Neural progenitor cell (in vitro differentiated cells): Measurements from ENCODE around the gene ARAF.

Experiments
- CTCF ChIP-seq: fragments of 200-600 bp; sonication (generic); IDR thresholded peaks from 2 replicates; pipeline ENCODE4 v1.5.1; 2017; ENCODE audit warnings: antibody characterized with exemption, mild to moderate bottlenecking
- EZH2 ChIP-seq: fragments of 200-600 bp; sonication (generic); IDR thresholded peaks from 2 replicates; pipeline ENCODE4 v1.6.1; 2017; ENCODE audit warnings: antibody characterized with exemption, mild to moderate bottlenecking, moderate library complexity
- EZH2phosphoT487 ChIP-seq: fragments of 200-600 bp; sonication (generic); IDR thresholded peaks from 2 replicates; pipeline ENCODE4 v1.6.1; 2017; ENCODE audit warnings: antibody characterized with exemption

- TF ChIP-seq CTCF (no peak), EZH2phosphoT487 (no peak), EZH2 (no peak)
Observed at GRCh38 chrX:47560179-47560933, 649 bp upstream of the ARAF start.
